CD4-positive, alpha-beta T cell (primary cell): ENCODE results near the gene IGFBP7. TPM values are rescaled to one million over a fixed set of nuclear protein-coding genes. Genes with fewer than 3 reads are reported as not detected.

Experiments
- ATAC-seq: fragments of 200-7000 bp; cut with Tn5 transposase; one replicate; pipeline ENCODE4 v1.10.0; 2022; ENCODE audit warnings: mild to moderate bottlenecking; ENCODE audit not compliant: poor library complexity
- CTCF ChIA-PET: fragments of 350-600 bp; sonication (Branson Sonifier 250); formaldehyde crosslinking; loops from one replicate; lab custom pipeline; 2021; ENCODE audit warnings: antibody characterized with exemption, inconsistent platforms; lab: Charles Lee
- POLR2A ChIA-PET: fragments of 350-600 bp; sonication (Branson Sonifier 250); formaldehyde crosslinking; loops from one replicate; lab custom pipeline; 2021; ENCODE audit warnings: antibody characterized with exemption, inconsistent platforms; lab: Charles Lee
- DNase-seq, 14 experiments: peaks; one replicate each; pipeline ENCODE4 v3.0.0-alpha.2; 2013 to 2020; ENCODE audit warnings: mixed read lengths in 2 of 14
- H3K27ac ChIP-seq, 2 donors: one replicate each; pipeline versions ENCODE4 v1.5.1 to v1.7.0; 2013; ENCODE audit warnings: low read length in 2 of 2, low read depth in 1 of 2, mild to moderate bottlenecking in 1 of 2
- H3K27me3 ChIP-seq, 2 experiments: 1 replicate in 1 of 2; 2 replicates in 1 of 2; pipeline versions ENCODE4 v1.6.1 to v1.7.0; 2013; ENCODE audit warnings: low read length in 2 of 2, control low read depth in 1 of 2, mild to moderate bottlenecking in 1 of 2, moderate library complexity in 1 of 2; ENCODE audit not compliant: insufficient read depth in 2 of 2, control insufficient read depth in 1 of 2
- H3K36me3 ChIP-seq: one replicate; pipeline ENCODE4 v1.6.1; 2013; ENCODE audit warnings: low read length, control low read depth; ENCODE audit not compliant: insufficient read depth
- H3K4me1 ChIP-seq: one replicate; pipeline ENCODE4 v1.6.1; 2013; ENCODE audit warnings: low read length, control low read depth; ENCODE audit not compliant: insufficient read depth
- H3K4me3 ChIP-seq: one replicate; pipeline ENCODE4 v1.5.1; 2013; ENCODE audit warnings: mild to moderate bottlenecking, low read length, moderate library complexity
- H3K9me3 ChIP-seq, 2 experiments: 1 replicate in 1 of 2; 2 replicates in 1 of 2; pipeline versions ENCODE4 v1.6.1 to v1.7.0; 2013; ENCODE audit warnings: low read length in 2 of 2, mild to moderate bottlenecking in 2 of 2, control low read depth in 1 of 2, moderate library complexity in 1 of 2; ENCODE audit not compliant: control insufficient read depth in 1 of 2, insufficient read depth in 1 of 2
- H3K27ac Mint-ChIP-seq: one replicate; pipeline ENCODE4 v1.8.0; 2020; ENCODE audit warnings: mixed read lengths
- H3K27me3 Mint-ChIP-seq: one replicate; pipeline ENCODE4 v1.8.0; 2021; ENCODE audit warnings: mixed read lengths
- H3K36me3 Mint-ChIP-seq: one replicate; pipeline ENCODE4 v1.8.0; 2021; ENCODE audit warnings: low read depth, mixed read lengths
- H3K4me1 Mint-ChIP-seq: one replicate; pipeline ENCODE4 v1.8.0; 2021; ENCODE audit warnings: low read depth, mixed read lengths
- H3K4me3 Mint-ChIP-seq: one replicate; pipeline ENCODE4 v1.8.0; 2020; ENCODE audit warnings: mild to moderate bottlenecking, mixed read lengths
- H3K9me3 Mint-ChIP-seq: one replicate; pipeline ENCODE4 v1.8.0; 2020; ENCODE audit warnings: mixed read lengths
- intact Hi-C, 2 experiments: fragments of 100-400 bp; cut with DNase I in 1 of 2; cut with micrococcal nuclease in 1 of 2; formaldehyde crosslinking; loops; one replicate each; pipeline versions ENCODE4 v1.15.1 to v1.9.0; 2023 to 2025; cut with DNase I, micrococcal nuclease
- total RNA-seq, 174 experiments: library from RNA in 2 of 174; stranded (reverse) in 2 of 174; gene quantifications; one replicate each; pipeline ENCODE4 v1.2.3 and lab custom pipeline; 2021 to 2026
- TF ChIP-seq, protein P1 (sequence below): fragments of 200-600 bp; IDR thresholded peaks from one replicate; pipeline ENCODE4 v1.8.0; 2022; ENCODE audit warnings: antibody characterized with exemption, mild to moderate bottlenecking

The IGFBP7 gene
- total RNA-seq, 2 experiments from 2014 or later: 0.45 TPM; not detected in 1

DNA sequence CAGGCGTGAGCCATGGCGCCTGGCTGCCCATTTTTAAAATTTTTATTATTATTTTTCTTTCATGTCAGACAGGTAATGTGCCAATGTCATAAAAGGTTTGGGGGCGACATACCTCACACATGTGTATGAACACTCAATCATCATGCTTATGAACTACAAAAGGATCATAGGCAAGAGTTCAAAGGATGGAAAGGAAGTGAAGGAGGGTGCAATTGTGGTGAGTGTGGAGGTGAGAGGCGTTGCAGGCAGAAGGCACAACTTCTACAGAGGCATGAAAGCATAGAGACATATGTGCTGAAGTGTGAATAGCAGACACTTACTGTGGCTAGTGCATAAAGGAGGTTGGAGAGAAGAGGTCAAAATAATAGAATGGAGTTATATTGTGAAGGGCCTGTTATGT lies 4.0 kb downstream of the IGFBP7 start:
- Mint-ChIP-seq H3K4me3 (no peak overlapping the region), H3K4me1 (peaks cover 8% of the 10 kb centered on the region), H3K27me3 (peaks cover 57% of the 10 kb centered on the region), H3K27ac (no peak overlapping the region), H3K36me3 (no peaks in the 10 kb centered on the region), H3K9me3 (no peaks in the 10 kb centered on the region)
- Histone ChIP-seq H3K4me3 (no peak overlapping the region), H3K27me3 (peaks cover 31 to 50% of the 10 kb centered on the region in 2 experiments), H3K27ac (no peak overlapping the region), H3K4me1 (peaks cover 14% of the 10 kb centered on the region), H3K36me3 (no peaks in the 10 kb centered on the region), H3K9me3 (peaks cover 0 to 4% of the 10 kb centered on the region in 2 experiments)
- ChIA-PET POLR2A (no interaction called here), CTCF (no interaction called here)
- ATAC-seq (no peak), DNase-seq (no peak)
- TF ChIP-seq, protein P1, sequence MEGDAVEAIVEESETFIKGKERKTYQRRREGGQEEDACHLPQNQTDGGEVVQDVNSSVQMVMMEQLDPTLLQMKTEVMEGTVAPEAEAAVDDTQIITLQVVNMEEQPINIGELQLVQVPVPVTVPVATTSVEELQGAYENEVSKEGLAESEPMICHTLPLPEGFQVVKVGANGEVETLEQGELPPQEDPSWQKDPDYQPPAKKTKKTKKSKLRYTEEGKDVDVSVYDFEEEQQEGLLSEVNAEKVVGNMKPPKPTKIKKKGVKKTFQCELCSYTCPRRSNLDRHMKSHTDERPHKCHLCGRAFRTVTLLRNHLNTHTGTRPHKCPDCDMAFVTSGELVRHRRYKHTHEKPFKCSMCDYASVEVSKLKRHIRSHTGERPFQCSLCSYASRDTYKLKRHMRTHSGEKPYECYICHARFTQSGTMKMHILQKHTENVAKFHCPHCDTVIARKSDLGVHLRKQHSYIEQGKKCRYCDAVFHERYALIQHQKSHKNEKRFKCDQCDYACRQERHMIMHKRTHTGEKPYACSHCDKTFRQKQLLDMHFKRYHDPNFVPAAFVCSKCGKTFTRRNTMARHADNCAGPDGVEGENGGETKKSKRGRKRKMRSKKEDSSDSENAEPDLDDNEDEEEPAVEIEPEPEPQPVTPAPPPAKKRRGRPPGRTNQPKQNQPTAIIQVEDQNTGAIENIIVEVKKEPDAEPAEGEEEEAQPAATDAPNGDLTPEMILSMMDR: no peak
- intact Hi-C loops: no loop called here

DNA sequence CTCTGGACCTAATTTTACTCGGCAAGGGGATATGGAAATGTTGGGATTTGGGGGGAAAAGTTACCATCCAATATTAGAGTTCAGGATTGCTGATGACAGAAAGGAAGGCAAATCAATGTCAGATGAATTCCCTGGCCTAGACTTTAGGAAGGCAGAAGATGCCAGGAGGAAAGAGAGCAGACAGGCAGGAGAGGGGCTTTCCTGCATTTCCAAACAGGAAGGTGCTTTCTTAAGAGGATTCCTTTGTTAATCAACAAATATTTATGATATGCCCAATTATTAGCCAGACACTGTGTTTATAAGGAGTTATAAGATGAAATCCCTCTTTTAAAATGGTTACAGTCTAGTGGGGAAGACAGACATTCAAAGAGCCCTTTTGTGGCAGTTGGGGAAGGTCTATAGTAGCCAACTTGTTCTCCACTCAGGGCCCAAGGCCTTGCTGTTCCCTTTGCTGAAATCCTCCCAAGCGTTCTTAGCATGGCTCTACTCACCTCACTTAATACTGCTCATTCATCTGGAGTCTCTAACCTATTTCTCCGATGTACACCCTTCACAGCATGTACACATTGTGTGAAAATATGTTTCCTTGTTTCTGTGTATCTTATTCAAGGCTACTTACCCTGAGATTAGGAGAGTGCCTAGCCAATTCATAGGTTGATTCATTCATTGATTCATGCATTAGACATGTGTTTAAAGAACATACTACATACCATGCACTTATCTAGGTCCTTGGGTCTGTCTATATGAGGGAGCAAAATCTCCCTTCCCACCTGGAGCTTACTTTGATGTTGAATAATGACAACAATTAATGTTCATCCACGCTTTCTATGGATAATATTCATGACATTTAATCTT lies 5.3 kb downstream of the IGFBP7 start:
- no peak overlapping the region for H3K4me3 ChIP-seq
- Mint-ChIP-seq H3K27ac (no peak overlapping the region), H3K27me3 (peaks cover 48% of the 10 kb centered on the region), H3K36me3 (no peaks in the 10 kb centered on the region), H3K4me3 (no peak overlapping the region), H3K9me3 (no peaks in the 10 kb centered on the region), H3K4me1 (no peaks in the 10 kb centered on the region)
- H3K4me1 ChIP-seq: peaks cover 6% of the 10 kb centered on the region
- ChIA-PET POLR2A (no interaction called here), CTCF (no interaction called here)
- intact Hi-C loops: no loop called here
- ATAC-seq: no peak
- no peaks in the 10 kb centered on the region for H3K36me3 ChIP-seq
- H3K27ac ChIP-seq: no peak overlapping the region
- peaks cover 22 to 42% of the 10 kb centered on the region in 2 experiments for H3K27me3 ChIP-seq
- H3K9me3 ChIP-seq: peaks cover 0 to 4% of the 10 kb centered on the region in 2 experiments
- TF ChIP-seq, protein P1: no peak
- DNase-seq: no peak

DNA sequence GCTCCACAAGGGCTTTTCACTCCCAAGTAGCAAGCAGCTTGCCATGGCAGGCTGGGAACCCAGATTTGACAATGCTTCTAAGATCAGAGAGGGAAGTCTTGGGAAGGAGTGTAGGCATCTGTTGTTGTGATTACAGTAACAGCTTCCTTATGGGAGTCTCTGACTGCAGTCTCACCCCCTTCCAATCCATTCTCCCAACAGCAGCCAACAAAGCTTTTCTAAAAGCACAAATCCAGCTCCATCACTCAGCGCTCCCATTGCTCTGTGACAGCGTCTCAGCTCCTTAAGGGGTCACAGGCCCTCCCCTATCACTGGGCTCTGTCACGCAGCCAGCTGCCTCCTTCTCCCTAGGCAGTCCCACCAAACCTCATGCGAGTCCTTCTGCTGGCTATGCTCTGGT lies 7.1 kb downstream of the IGFBP7 start:
- Mint-ChIP-seq H3K27ac (no peak overlapping the region), H3K9me3 (no peaks in the 10 kb centered on the region), H3K27me3 (peaks cover 33% of the 10 kb centered on the region), H3K4me1 (no peaks in the 10 kb centered on the region), H3K36me3 (no peaks in the 10 kb centered on the region), H3K4me3 (no peak overlapping the region)
- intact Hi-C loops: no loop called here
- TF ChIP-seq, protein P1: no peak
- ChIA-PET CTCF (no interaction called here), POLR2A (no interaction called here)
- no peak overlapping the region for H3K4me3 ChIP-seq
- H3K27me3 ChIP-seq: peaks cover 14 to 24% of the 10 kb centered on the region in 2 experiments
- no peaks in the 10 kb centered on the region for H3K4me1 ChIP-seq
- ATAC-seq (no peak), DNase-seq (no peak)
- H3K36me3 ChIP-seq: no peaks in the 10 kb centered on the region
- no peak overlapping the region for H3K27ac ChIP-seq
- no peaks in the 10 kb centered on the region for H3K9me3 ChIP-seq
